Spleen (tissue), 11 donors: ENCODE data around the gene TCF12. TPM values are rescaled to one million over a fixed set of nuclear protein-coding genes. Genes with fewer than 3 reads are reported as not detected.

Experiments used
- DNase-seq: peaks from one replicate; pipeline ENCODE4 v3.0.0-alpha.2; 2020
- H3K27ac ChIP-seq, 8 donors: fragments of 200-600 bp; sonication (generic) in 7 of 8; 1 replicate in 4 of 8; 2 replicates in 4 of 8; pipeline versions ENCODE4 v1.5.0 to v1.8.0; 2016 to 2021; ENCODE audit warnings: inconsistent platforms in 4 of 8, mild to moderate bottlenecking in 4 of 8, moderate library complexity in 1 of 8
- H3K27me3 ChIP-seq, 7 donors: fragments of 200-600 bp; sonication (generic) in 6 of 7; replicated peaks in 1 of 7; 1 replicate in 4 of 7; 2 replicates in 3 of 7; pipeline versions ENCODE4 v1.5.0 to v1.8.0; 2016 to 2021; ENCODE audit warnings: inconsistent platforms in 3 of 7, mild to moderate bottlenecking in 1 of 7
- H3K36me3 ChIP-seq, 6 donors: fragments of 200-600 bp; sonication (generic) in 5 of 6; 1 replicate in 4 of 6; 2 replicates in 2 of 6; pipeline versions ENCODE4 v1.5.0 to v1.8.0; 2016 to 2021; ENCODE audit warnings: inconsistent platforms in 2 of 6
- H3K4me1 ChIP-seq, 6 donors: fragments of 200-600 bp; sonication (generic) in 5 of 6; 1 replicate in 3 of 6; 2 replicates in 3 of 6; pipeline versions ENCODE4 v1.5.0 to v1.8.0; 2016 to 2021; ENCODE audit warnings: inconsistent platforms in 3 of 6
- H3K4me3 ChIP-seq, 8 donors: fragments of 200-600 bp; sonication (generic) in 7 of 8; 1 replicate in 4 of 8; 2 replicates in 4 of 8; pipeline versions ENCODE4 v1.5.0 to v1.8.0; 2016 to 2021; ENCODE audit warnings: inconsistent platforms in 4 of 8, mild to moderate bottlenecking in 4 of 8, moderate library complexity in 2 of 8
- H3K9me3 ChIP-seq, 8 donors: fragments of 200-600 bp; sonication (generic) in 7 of 8; 1 replicate in 4 of 8; 2 replicates in 4 of 8; pipeline versions ENCODE4 v1.5.0 to v1.8.0; 2016 to 2021; ENCODE audit warnings: inconsistent platforms in 4 of 8
- CTCF ChIP-seq, 11 experiments: fragments of 200-600 bp in 7 of 11; fragments of 450-650 bp in 4 of 11; sonication (generic) in 4 of 11; IDR thresholded peaks in 8 of 11; conservative IDR thresholded peaks in 3 of 11; 1 replicate in 7 of 11; 2 replicates in 4 of 11; pipeline versions ENCODE4 v1.4.0 to v1.8.0; 2016 to 2021; ENCODE audit warnings: antibody characterized with exemption in 11 of 11, inconsistent platforms in 4 of 11, mild to moderate bottlenecking in 1 of 11
- POLR2A ChIP-seq, 3 donors: fragments of 450-650 bp; IDR thresholded peaks; one replicate each; pipeline ENCODE4 v1.5.1; 2017; ENCODE audit warnings: antibody characterized with exemption in 3 of 3, mild to moderate bottlenecking in 1 of 3
- POLR2AphosphoS5 ChIP-seq, 3 donors: sonication (generic); formaldehyde crosslinking; IDR thresholded peaks; one replicate each; pipeline ENCODE4 v1.5.1; 2017; ENCODE audit warnings: antibody characterized with exemption in 3 of 3
- WGBS, 5 donors: extraction: QIAGEN DNeasy Blood & Tissue Kit in 3 of 5; methylation state at CpG; one replicate each; pipeline versions ENCODE4 v1.1.5 to v1.1.7; 2013 to 2018; 5-methylcytosine and 5-hydroxymethylcytosine counted together
- intact Hi-C: fragments of 100-400 bp; cut with DNase I; formaldehyde crosslinking; loops from one replicate; pipeline ENCODE4 v1.15.0; 2023; ENCODE audit warnings: low total_unique reads
- polyA plus RNA-seq, 3 donors: library from polyadenylated mRNA; stranded (reverse); fragments of 200-250 nt; gene quantifications; one replicate each; pipeline ENCODE4 v1.2.1, GENCODE V29; 2013
- total RNA-seq, 7 donors: library from RNA; depleted of rRNA in 3 of 7; stranded (reverse); fragments of >200 nt in 3 of 7; fragmentation: NEBNext Ultra II Directional in 4 of 7; extraction: Animal tissue kit (Norgen Biotek cat#: 25700) in 4 of 7; gene quantifications; one replicate each; pipeline versions ENCODE4 v1.1.0 to v1.2.1, GENCODE V29; 2016 to 2021
- donor health status: healthy with polysubstance abuse.
- donor health status: DM: no; HTN: no; CAD: no; lungs with moderate emphysema.
- donor health status: DM: no; HTN: no; CAD: no.
- donor health status: Bipolar disorder and iron deficiency.
- donor health status: healthy.
- donor health status: DM: no; HTN: no; CAD: no.
- donor health status: DM: yes; HTN: yes; CAD: no.

TCF12 gene
- total and polyA plus RNA-seq, 10 donors = 8.3 to 139 (median 111) TPM

- peak; percentile 61 for DNase-seq
- Histone ChIP-seq H3K27me3 (no peaks in the 10 kb centered on the region), H3K27ac (no peak overlapping the region), H3K4me1 (peaks cover 0 to 14% (median 0%) of the 10 kb centered on the region in 6 donors), H3K36me3 (no peaks in the 10 kb centered on the region), H3K9me3 (no peaks in the 10 kb centered on the region), H3K4me3 (no peak overlapping the region)
- intact Hi-C loops = no loop called here
- WGBS, 5 donors = 38 to 56% (median 53%) methylated on average over 17 of the region's 17 CpGs
- TF ChIP-seq CTCF (IDR thresholded peaks at IDR 0.05 in 8 of 11, conservative IDR thresholded peaks at IDR 0.05 in 3 of 11) = no peak
- TF ChIP-seq POLR2A (IDR thresholded peaks at IDR 0.05) = no peak
- no peak for TF ChIP-seq POLR2AphosphoS5 (IDR thresholded peaks at IDR 0.05)
Observed at GRCh38 chr15:57320631-57321220, 402.3 kb downstream of the TCF12 start.

- peaks cover 0 to 14% (median 0%) of the 10 kb centered on the region in 6 donors for H3K4me1 ChIP-seq
- peak; percentile 30 for DNase-seq
- 91 to 99% (median 94%) methylated on average over 3 of the region's 3 CpGs for WGBS, 5 donors
- no peaks in the 10 kb centered on the region for H3K27me3 ChIP-seq
- H3K9me3 ChIP-seq = no peaks in the 10 kb centered on the region
- H3K4me3 ChIP-seq = no peak overlapping the region
- H3K36me3 ChIP-seq = no peaks in the 10 kb centered on the region
- intact Hi-C loops = no loop called here
- H3K27ac ChIP-seq = no peak overlapping the region
- TF ChIP-seq CTCF (IDR thresholded peaks at IDR 0.05 in 8 of 11, conservative IDR thresholded peaks at IDR 0.05 in 3 of 11) (no peak), POLR2AphosphoS5 (IDR thresholded peaks at IDR 0.05) (no peak), POLR2A (IDR thresholded peaks at IDR 0.05) (no peak)
Observed at GRCh38 chr15:57321485-57321884, 403.0 kb downstream of the TCF12 start.

GRCh38 chr15:57321973-57322601, 403.6 kb downstream of the TCF12 start:
- H3K36me3 ChIP-seq = no peaks in the 10 kb centered on the region
- DNase-seq = peak; percentile 21
- TF ChIP-seq POLR2AphosphoS5 (IDR thresholded peaks at IDR 0.05) (no peak), POLR2A (IDR thresholded peaks at IDR 0.05) (no peak), CTCF (IDR thresholded peaks at IDR 0.05 in 8 of 11, conservative IDR thresholded peaks at IDR 0.05 in 3 of 11) (no peak)
- no peak overlapping the region for H3K4me3 ChIP-seq
- 60 to 73% (median 68%) methylated on average over 13 of the region's 13 CpGs for WGBS, 5 donors
- no peaks in the 10 kb centered on the region for H3K9me3 ChIP-seq
- H3K4me1 ChIP-seq = peaks cover 0 to 14% (median 0%) of the 10 kb centered on the region in 6 donors
- H3K27me3 ChIP-seq = no peaks in the 10 kb centered on the region
- intact Hi-C loops = no loop called here
- H3K27ac ChIP-seq = no peak overlapping the region

- WGBS, 5 donors = 90 to 95% (median 92%) methylated on average over 11 of the region's 11 CpGs
- H3K27ac ChIP-seq = no peak overlapping the region
- no peak overlapping the region for H3K4me3 ChIP-seq
- TF ChIP-seq CTCF (IDR thresholded peaks at IDR 0.05 in 8 of 11, conservative IDR thresholded peaks at IDR 0.05 in 3 of 11) (no peak), POLR2AphosphoS5 (IDR thresholded peaks at IDR 0.05) (no peak)
- intact Hi-C loops = no loop called here
- H3K36me3 ChIP-seq = no peaks in the 10 kb centered on the region
- H3K9me3 ChIP-seq = no peaks in the 10 kb centered on the region
- H3K4me1 ChIP-seq = peaks cover 0 to 14% (median 0%) of the 10 kb centered on the region in 6 donors
- DNase-seq = peak; percentile 21
- no peaks in the 10 kb centered on the region for H3K27me3 ChIP-seq
Observed at GRCh38 chr15:57322602-57323250, 404.3 kb downstream of the TCF12 start.
